ENCODE measurements around the gene HID1.
A peak's percentile ranks its signal among the peaks of the same experiment; 100 is the strongest.

The HID1 gene

DNA sequence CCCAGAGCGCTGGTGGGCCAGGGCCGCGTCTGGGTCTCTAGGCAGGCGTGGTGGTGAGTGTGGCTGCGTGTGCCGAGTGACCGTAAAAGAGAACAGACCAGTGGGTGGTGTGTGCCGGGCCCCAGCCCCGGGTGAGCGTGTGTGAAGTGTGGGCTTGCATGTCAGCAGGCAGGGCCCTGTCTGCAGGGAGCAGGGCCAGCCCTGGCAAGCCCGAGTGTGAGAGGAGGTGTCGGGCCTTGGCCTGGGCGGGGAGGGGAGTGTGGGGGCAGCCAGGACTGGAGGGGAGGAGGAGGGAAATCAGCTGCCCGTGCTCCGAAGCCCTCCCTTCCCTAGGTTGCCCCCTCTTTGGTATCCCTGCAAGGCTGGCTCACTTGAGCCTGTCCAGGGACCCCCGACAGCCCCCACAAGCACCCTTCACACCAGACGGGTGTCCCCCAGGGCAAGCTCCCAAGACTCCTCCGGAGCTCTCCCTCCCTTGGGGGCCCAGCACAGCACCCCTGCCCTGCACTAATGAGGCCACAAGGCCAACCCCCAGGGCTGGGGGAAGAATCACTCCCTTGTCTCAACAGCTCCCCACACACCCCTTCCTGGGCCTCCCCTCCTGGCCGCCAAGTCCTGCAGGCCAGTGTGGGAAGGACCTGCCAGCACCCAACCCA lies 51.4 kb downstream of the HID1 start:
- no peak overlapping the region for H3K4me3 ChIP-seq (ENCODE audit: low read depth, low read length)
- TF ChIP-seq POLR2A (IDR thresholded peaks at IDR 0.05; ENCODE audit: extremely low read depth, insufficient read length) (no peak), MAX (IDR thresholded peaks at IDR 0.05; ENCODE audit: low read depth, low read length) (no peak), CTCF (IDR thresholded peaks at IDR 0.05; ENCODE audit: low read depth, low read length) (no peak)
- DNase-seq (ENCODE audit: low read depth), result no peak

GRCh38 chr17:74920642-74921025 lies 51.9 kb downstream of the HID1 start:
- no peak overlapping the region for H3K4me3 ChIP-seq (ENCODE audit: low read depth, low read length)
- DNase-seq (ENCODE audit: low read depth), result no peak
- TF ChIP-seq CTCF (IDR thresholded peaks at IDR 0.05; ENCODE audit: low read depth, low read length), result no peak
- no peak for TF ChIP-seq POLR2A (IDR thresholded peaks at IDR 0.05; ENCODE audit: extremely low read depth, insufficient read length)
- no peak for TF ChIP-seq MYC (IDR thresholded peaks at IDR 0.05; ENCODE audit: low read depth, low read length)
- TF ChIP-seq MAX (IDR thresholded peaks at IDR 0.05; ENCODE audit: low read depth, low read length), result no peak

GRCh38 chr17:74920306-74920620 lies 52.3 kb downstream of the HID1 start:
- H3K4me3 ChIP-seq (ENCODE audit: low read depth, low read length), result no peak overlapping the region
- no peak for TF ChIP-seq POLR2A (IDR thresholded peaks at IDR 0.05; ENCODE audit: extremely low read depth, insufficient read length)
- no peak for TF ChIP-seq CTCF (IDR thresholded peaks at IDR 0.05; ENCODE audit: low read depth, low read length)
- TF ChIP-seq MAX (IDR thresholded peaks at IDR 0.05; ENCODE audit: low read depth, low read length), result no peak
- TF ChIP-seq MYC (IDR thresholded peaks at IDR 0.05; ENCODE audit: low read depth, low read length), result no peak
- DNase-seq (ENCODE audit: low read depth), result no peak

GRCh38 chr17:74919440-74920305 lies 52.9 kb downstream of the HID1 start:
- TF ChIP-seq CTCF (IDR thresholded peaks at IDR 0.05; ENCODE audit: low read depth, low read length), result no peak
- no peak for TF ChIP-seq MYC (IDR thresholded peaks at IDR 0.05; ENCODE audit: low read depth, low read length)
- no peak for TF ChIP-seq POLR2A (IDR thresholded peaks at IDR 0.05; ENCODE audit: extremely low read depth, insufficient read length)
- TF ChIP-seq MAX (IDR thresholded peaks at IDR 0.05; ENCODE audit: low read depth, low read length), result no peak
- H3K4me3 ChIP-seq (ENCODE audit: low read depth, low read length), result no peak overlapping the region
- DNase-seq (ENCODE audit: low read depth), result no peak

DNA sequence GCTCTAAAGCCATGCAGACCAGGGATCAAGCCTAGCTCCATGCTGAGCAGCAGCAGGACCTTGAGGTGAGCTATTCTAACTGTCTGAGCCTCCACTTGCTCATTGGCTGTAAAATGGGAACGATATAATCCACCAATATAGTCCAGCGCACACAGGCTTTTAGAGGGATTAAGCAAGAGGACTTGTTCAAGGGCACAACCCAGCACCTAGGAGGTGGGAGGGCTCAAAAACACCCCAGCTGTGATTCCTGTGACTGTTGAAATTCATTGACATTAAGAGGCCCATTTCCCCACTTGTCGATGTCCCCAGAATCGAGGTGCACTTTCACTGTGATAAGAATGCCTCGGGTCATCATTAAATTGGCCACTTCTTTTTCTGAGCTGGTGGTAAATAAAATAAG lies 53.7 kb downstream of the HID1 start:
- H3K4me3 ChIP-seq (ENCODE audit: low read depth, low read length), result no peak overlapping the region
- TF ChIP-seq MAX (IDR thresholded peaks at IDR 0.05; ENCODE audit: low read depth, low read length) (no peak), MYC (IDR thresholded peaks at IDR 0.05; ENCODE audit: low read depth, low read length) (no peak), POLR2A (IDR thresholded peaks at IDR 0.05; ENCODE audit: extremely low read depth, insufficient read length) (no peak), CTCF (IDR thresholded peaks at IDR 0.05; ENCODE audit: low read depth, low read length) (no peak)
- peak; percentile 28 for DNase-seq (ENCODE audit: low read depth)
